Measurements from ENCODE around the gene FOXJ3. TPM values are rescaled to one million over a fixed set of nuclear protein-coding genes. Genes with fewer than 3 reads are reported as not detected.

The FOXJ3 gene
- total and polyA plus RNA-seq, 10 donors = 8.9 to 85.8 (median 57.3) TPM

DNA sequence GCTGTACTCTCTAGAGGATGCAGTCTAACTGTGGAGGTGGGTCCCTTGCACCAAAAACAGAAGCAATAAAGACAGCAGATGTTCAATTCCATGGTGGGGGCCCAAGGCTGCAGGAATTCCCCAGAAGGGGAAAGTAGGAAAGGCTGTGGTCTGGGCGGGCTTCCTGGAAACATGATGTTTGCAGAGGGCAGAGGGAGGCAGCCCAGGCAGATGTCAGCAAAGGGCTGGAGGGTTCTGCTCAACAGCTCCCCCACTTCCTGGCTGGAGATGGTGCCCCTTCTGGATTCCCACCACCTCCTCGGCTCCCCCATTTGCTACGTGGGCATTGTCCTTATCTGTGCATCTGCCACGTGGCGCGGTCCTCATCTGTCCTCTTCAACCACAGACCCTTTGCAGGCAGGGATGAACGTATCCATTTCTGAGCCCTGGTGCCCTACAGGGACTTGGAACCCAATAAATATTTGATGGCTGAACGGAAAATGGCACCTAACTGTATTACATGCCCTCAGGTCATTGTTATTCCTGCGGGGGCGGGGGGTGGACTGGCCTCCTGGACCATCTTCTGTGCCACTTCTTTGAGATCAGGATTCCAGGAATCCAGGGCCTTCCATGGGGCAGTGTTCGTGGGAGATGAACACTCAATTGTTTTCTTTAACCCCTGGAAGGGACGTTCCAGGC, 190.2 kb downstream of the FOXJ3 start:
- TF ChIP-seq, protein P1, sequence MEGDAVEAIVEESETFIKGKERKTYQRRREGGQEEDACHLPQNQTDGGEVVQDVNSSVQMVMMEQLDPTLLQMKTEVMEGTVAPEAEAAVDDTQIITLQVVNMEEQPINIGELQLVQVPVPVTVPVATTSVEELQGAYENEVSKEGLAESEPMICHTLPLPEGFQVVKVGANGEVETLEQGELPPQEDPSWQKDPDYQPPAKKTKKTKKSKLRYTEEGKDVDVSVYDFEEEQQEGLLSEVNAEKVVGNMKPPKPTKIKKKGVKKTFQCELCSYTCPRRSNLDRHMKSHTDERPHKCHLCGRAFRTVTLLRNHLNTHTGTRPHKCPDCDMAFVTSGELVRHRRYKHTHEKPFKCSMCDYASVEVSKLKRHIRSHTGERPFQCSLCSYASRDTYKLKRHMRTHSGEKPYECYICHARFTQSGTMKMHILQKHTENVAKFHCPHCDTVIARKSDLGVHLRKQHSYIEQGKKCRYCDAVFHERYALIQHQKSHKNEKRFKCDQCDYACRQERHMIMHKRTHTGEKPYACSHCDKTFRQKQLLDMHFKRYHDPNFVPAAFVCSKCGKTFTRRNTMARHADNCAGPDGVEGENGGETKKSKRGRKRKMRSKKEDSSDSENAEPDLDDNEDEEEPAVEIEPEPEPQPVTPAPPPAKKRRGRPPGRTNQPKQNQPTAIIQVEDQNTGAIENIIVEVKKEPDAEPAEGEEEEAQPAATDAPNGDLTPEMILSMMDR (IDR thresholded peaks at IDR 0.05 in 8 of 11, conservative IDR thresholded peaks at IDR 0.05 in 3 of 11) = no peak
- TF ChIP-seq POLR2AphosphoS5 (IDR thresholded peaks at IDR 0.05) (no peak), POLR2A (IDR thresholded peaks at IDR 0.05) (no peak)

DNA sequence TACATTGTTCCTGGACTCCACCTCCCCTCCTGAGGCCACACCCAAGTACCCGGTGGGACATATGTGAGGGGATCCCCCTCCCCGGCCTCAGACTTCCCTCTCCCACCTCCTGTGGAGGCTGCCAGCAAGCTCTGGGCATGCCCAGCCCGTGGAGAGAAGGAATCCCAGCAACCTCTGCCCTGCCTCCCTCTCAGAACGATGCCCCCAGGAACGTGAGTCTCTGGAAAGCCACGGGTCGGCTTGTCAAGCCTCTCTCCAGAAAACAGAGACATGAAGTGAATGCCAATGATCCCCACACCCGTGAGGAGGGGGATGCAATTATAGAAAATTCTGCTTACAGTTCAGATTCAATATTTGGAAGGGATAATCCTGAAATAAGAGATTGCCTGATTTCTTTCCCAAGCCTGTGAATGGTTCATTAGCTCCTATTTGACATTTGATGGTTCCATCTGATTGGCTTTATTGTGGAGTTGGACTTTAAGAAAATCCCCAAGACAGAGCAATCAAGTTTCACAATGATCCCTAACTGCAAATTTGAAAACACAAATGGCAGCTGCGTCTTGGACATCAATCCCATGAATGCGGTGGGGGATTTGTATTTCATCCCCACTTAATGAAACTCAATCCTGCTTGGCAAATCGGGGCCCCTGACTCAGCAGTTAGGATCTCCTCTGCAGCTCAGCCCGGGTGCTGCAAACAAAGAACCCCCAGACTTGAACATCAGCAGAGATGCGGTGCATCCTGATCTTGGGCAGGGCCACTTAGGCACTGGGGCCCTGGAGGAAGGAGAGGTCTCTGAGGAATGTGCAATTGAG, 190.9 kb downstream of the FOXJ3 start:
- peaks cover 0 to 24% (median 8%) of the 10 kb centered on the region in 6 donors for H3K4me1 ChIP-seq
- intact Hi-C loops (cut with DNase I; ENCODE audit: low total_unique reads) = loop anchor here (10.0 kb wide), 1 partner anchor 569 kb away; no protein-coding TSS in a partner anchor
- H3K36me3 ChIP-seq = no peaks in the 10 kb centered on the region
- H3K27ac ChIP-seq = no peak overlapping the region
- H3K9me3 ChIP-seq = no peaks in the 10 kb centered on the region
- no peak for TF ChIP-seq POLR2AphosphoS5 (IDR thresholded peaks at IDR 0.05)
- no peak for TF ChIP-seq POLR2A (IDR thresholded peaks at IDR 0.05)
- TF ChIP-seq, protein P1 (IDR thresholded peaks at IDR 0.05 in 8 of 11, conservative IDR thresholded peaks at IDR 0.05 in 3 of 11) = no peak
- 64 to 77% (median 66%) methylated on average over 12 to 13 of the region's 13 CpGs for WGBS, 5 donors
- H3K4me3 ChIP-seq = no peak overlapping the region
- no peak for DNase-seq
- peaks cover 0 to 56% (median 4%) of the 10 kb centered on the region in 7 donors for H3K27me3 ChIP-seq (replicated peaks in 1 of 7)

More for the DNA sequence above, 190.2 kb downstream of the FOXJ3 start:
- H3K27ac ChIP-seq = no peak overlapping the region
- peaks cover 0 to 24% (median 8%) of the 10 kb centered on the region in 6 donors for H3K4me1 ChIP-seq
- intact Hi-C loops (cut with DNase I; ENCODE audit: low total_unique reads) = loop anchor here (10.0 kb wide), 1 partner anchor 570 kb away; no protein-coding TSS in a partner anchor
- H3K4me3 ChIP-seq = no peak overlapping the region
- DNase-seq = no peak
- H3K9me3 ChIP-seq = no peaks in the 10 kb centered on the region
- H3K36me3 ChIP-seq = no peaks in the 10 kb centered on the region
- 73 to 80% (median 77%) methylated on average over 12 of the region's 12 CpGs for WGBS, 5 donors
- peaks cover 0 to 56% (median 4%) of the 10 kb centered on the region in 7 donors for H3K27me3 ChIP-seq (replicated peaks in 1 of 7)

DNA sequence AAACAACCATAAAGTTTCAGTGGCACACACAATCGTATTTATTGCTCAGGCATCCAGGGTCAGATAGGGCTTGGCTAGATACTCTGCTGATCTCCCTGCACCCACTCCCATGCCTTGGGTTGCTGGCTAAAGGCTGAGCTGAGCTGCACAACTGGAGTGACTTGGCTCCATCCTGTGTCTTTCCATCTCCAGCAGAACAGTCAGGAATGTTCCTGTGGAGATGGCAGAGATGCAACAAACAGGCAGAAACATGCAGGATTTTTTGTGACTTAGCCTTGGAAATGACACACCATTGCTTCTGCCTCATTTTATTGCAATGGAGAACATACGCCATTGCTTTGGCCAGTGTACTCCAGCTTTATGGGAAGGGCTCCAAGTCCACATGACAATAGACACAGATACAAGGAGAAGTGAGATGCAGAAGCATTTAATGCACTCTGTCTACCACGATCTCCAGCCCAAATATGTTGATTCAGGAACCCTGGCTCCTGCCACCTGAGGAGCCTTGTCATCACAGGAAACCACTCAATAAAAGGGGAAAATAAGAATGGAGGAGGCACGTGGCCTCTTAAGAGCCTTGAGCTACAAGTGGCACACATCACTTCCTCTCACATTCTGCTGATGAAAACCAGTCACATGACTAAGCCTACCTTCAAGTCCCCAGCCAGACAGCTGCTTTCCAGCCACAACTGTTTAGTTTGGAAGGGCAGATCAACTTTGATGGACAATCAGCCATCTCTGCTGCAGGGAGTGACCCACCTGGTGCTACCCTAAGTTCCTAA, 191.9 kb downstream of the FOXJ3 start:
- WGBS, 5 donors = 37 to 52% (median 49%) methylated on average over 4 of the region's 4 CpGs
- H3K27me3 ChIP-seq (replicated peaks in 1 of 7) = peaks cover 0 to 56% (median 4%) of the 10 kb centered on the region in 7 donors
- no peak overlapping the region for H3K4me3 ChIP-seq
- H3K36me3 ChIP-seq = no peaks in the 10 kb centered on the region
- intact Hi-C loops (cut with DNase I; ENCODE audit: low total_unique reads) = loop anchor here (10.0 kb wide), 1 partner anchor 568 kb away; no protein-coding TSS in a partner anchor
- TF ChIP-seq, protein P1 (IDR thresholded peaks at IDR 0.05 in 8 of 11, conservative IDR thresholded peaks at IDR 0.05 in 3 of 11) = no peak
- TF ChIP-seq POLR2A (IDR thresholded peaks at IDR 0.05) = no peak
- no peak for TF ChIP-seq POLR2AphosphoS5 (IDR thresholded peaks at IDR 0.05)
- H3K27ac ChIP-seq = no peak overlapping the region
- DNase-seq = no peak
- peaks cover 0 to 24% (median 8%) of the 10 kb centered on the region in 6 donors for H3K4me1 ChIP-seq
- no peaks in the 10 kb centered on the region for H3K9me3 ChIP-seq

Measured in spleen (tissue), 11 donors.